Small intestine (tissue), 7 donors: ENCODE data around the gene CCNY. TPM values are rescaled to one million over a fixed set of nuclear protein-coding genes. Genes with fewer than 3 reads are reported as not detected.
A peak's percentile ranks its signal among the peaks of the same experiment; 100 is the strongest.

Experiments used
- DNase-seq, 2 donors: peaks; one replicate each; pipeline versions ENCODE4 v3.0.0 to v3.0.0-alpha.2; 2013
- FAIRE-seq: peaks from 2 replicates; lab custom pipeline; 2012; peaks lifted over from hg19 to GRCh38; lab: Jason Lieb, UNC
- H3K27ac ChIP-seq, 3 donors: one replicate each; pipeline ENCODE4 v1.5.1; 2013; ENCODE audit warnings: low read length in 2 of 3, mild to moderate bottlenecking in 2 of 3, control low read depth in 1 of 3, inconsistent platforms in 1 of 3, low read depth in 1 of 3, moderate library complexity in 1 of 3
- H3K27me3 ChIP-seq, 3 donors: one replicate each; pipeline ENCODE4 v1.6.1; 2013; ENCODE audit warnings: low read length in 3 of 3, inconsistent platforms in 1 of 3; ENCODE audit not compliant: control insufficient read depth in 3 of 3, insufficient read depth in 3 of 3
- H3K36me3 ChIP-seq, 3 donors: one replicate each; pipeline ENCODE4 v1.6.1; 2013; ENCODE audit warnings: low read length in 3 of 3, inconsistent platforms in 1 of 3, low read depth in 1 of 3, mild to moderate bottlenecking in 1 of 3, moderate library complexity in 1 of 3; ENCODE audit not compliant: control insufficient read depth in 3 of 3, insufficient read depth in 2 of 3
- H3K4me1 ChIP-seq, 3 donors: one replicate each; pipeline ENCODE4 v1.6.1; 2013; ENCODE audit warnings: low read length in 2 of 3, inconsistent platforms in 1 of 3, low read depth in 1 of 3, mild to moderate bottlenecking in 1 of 3, moderate library complexity in 1 of 3; ENCODE audit not compliant: control insufficient read depth in 3 of 3, insufficient read depth in 2 of 3
- H3K4me3 ChIP-seq, 3 donors: one replicate each; pipeline ENCODE4 v1.5.1; 2013; ENCODE audit warnings: low read length in 3 of 3, control low read depth in 1 of 3, inconsistent platforms in 1 of 3, low read depth in 1 of 3, mild to moderate bottlenecking in 1 of 3, moderate library complexity in 1 of 3
- H3K9me3 ChIP-seq, 2 donors: one replicate each; pipeline ENCODE4 v1.6.1; 2013; ENCODE audit warnings: low read depth in 1 of 2, low read length in 1 of 2; ENCODE audit not compliant: control insufficient read depth in 2 of 2, insufficient read depth in 1 of 2
- WGBS, 3 donors: extraction: QIAGEN DNeasy Blood & Tissue Kit; methylation state at CpG; one replicate each; pipeline ENCODE4 v1.1.7; 2013; 5-methylcytosine and 5-hydroxymethylcytosine counted together
- polyA plus RNA-seq, 4 donors: library from polyadenylated mRNA; stranded (reverse) in 3 of 4; unstranded in 1 of 4; fragments of 200-250 nt in 3 of 4; fragments of 120-200 nt in 1 of 4; gene quantifications; one replicate each; pipeline versions ENCODE4 v1.2.1 to v1.2.3, GENCODE V29; 2013
- donor health status: healthy with polysubstance abuse.
- donor health status: control.
- donor health status: control.
- donor health status: Bipolar disorder and iron deficiency.
- donor health status: healthy.

Gene CCNY
- polyA plus RNA-seq, 4 donors: 26.7 to 50.2 (median 32.3) TPM

- H3K4me3 ChIP-seq: no peak overlapping the region
- H3K9me3 ChIP-seq: peaks cover 3 to 53% of the 10 kb centered on the region in 2 donors
- no peak for FAIRE-seq
- H3K27ac ChIP-seq: no peak overlapping the region
- 85 to 96% (median 93%) methylated on average over 1 of the region's 1 CpG for WGBS, 3 donors
- no peaks in the 10 kb centered on the region for H3K27me3 ChIP-seq
- H3K4me1 ChIP-seq: no peaks in the 10 kb centered on the region
- DNase-seq: no peak
- no peaks in the 10 kb centered on the region for H3K36me3 ChIP-seq
Measured at GRCh38 chr10:35442028-35442427, 105.7 kb downstream of the CCNY start.

DNA sequence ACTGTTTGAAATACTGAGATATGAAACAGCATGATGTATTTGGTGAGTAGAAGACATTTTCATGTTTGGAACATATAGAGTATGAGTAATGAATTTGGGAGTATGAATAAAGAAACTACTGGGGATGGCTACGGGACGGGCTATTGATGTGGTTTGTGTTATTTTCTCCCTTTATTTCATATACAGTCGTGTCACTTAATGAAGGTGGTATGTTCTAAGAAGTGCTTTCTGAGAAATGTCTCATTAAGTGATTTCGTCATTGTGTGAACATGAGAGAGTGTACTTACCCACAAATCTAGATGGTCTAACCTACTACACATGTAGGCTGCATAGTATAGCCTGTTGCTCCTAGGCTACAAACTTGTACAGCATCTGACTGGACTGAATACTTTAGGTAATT is 106.3 kb downstream of the CCNY start:
- no peak overlapping the region for H3K27ac ChIP-seq
- H3K9me3 ChIP-seq: peaks cover 3 to 53% of the 10 kb centered on the region in 2 donors
- FAIRE-seq: no peak
- DNase-seq: no peak
- no peaks in the 10 kb centered on the region for H3K36me3 ChIP-seq
- H3K4me3 ChIP-seq: no peak overlapping the region
- no peaks in the 10 kb centered on the region for H3K27me3 ChIP-seq
- WGBS, 3 donors: 84 to 86% (median 86%) methylated on average over 4 of the region's 4 CpGs
- H3K4me1 ChIP-seq: peaks cover 0 to 2% (median 1%) of the 10 kb centered on the region in 3 donors

DNA sequence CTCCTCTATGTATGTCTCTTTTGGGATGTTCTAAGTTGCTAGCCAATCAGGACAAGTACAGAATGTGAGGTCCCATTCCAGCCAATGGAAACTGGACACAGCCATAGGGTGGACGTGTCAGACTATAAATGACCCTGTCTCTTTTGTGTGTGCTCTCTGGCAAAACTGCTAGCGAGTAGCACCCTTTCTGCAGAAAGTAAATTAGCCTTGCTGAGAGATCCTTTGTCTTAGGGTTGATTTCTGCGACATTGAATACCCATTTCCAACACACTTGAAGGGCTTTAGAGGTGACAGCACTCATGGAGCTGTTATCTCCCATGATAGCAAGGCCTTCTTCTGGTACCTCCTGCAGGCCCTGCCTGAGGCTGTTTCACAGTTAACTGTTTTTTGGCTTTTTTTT is 107.5 kb downstream of the CCNY start:
- H3K4me1 ChIP-seq: peaks cover 2 to 13% (median 8%) of the 10 kb centered on the region in 3 donors
- DNase-seq: no peak
- peaks cover 3 to 47% of the 10 kb centered on the region in 2 donors for H3K9me3 ChIP-seq
- H3K27me3 ChIP-seq: no peaks in the 10 kb centered on the region
- 92 to 99% (median 95%) methylated on average over 3 of the region's 3 CpGs for WGBS, 3 donors
- no peak for FAIRE-seq
- H3K36me3 ChIP-seq: no peaks in the 10 kb centered on the region
- H3K27ac ChIP-seq: no peak overlapping the region
- no peak overlapping the region for H3K4me3 ChIP-seq

- Histone ChIP-seq H3K4me1 (peaks cover 4 to 21% (median 8%) of the 10 kb centered on the region in 3 donors), H3K27me3 (no peaks in the 10 kb centered on the region), H3K9me3 (peaks cover 3 to 36% of the 10 kb centered on the region in 2 donors), H3K36me3 (no peaks in the 10 kb centered on the region), H3K4me3 (no peak overlapping the region), H3K27ac (no peak overlapping the region)
- DNase-seq: no peak
- FAIRE-seq: no peak
- 91 to 95% (median 94%) methylated on average over 4 of the region's 4 CpGs for WGBS, 3 donors
Measured at GRCh38 chr10:35445150-35445884, 109.0 kb downstream of the CCNY start.

GRCh38 chr10:35446439-35446838 is 110.1 kb downstream of the CCNY start:
- WGBS, 3 donors: 92 to 100% (median 92%) methylated on average over 2 of the region's 2 CpGs
- peaks cover 0 to under 1% (median 0%) of the 10 kb centered on the region in 3 donors for H3K36me3 ChIP-seq
- H3K27ac ChIP-seq: no peak overlapping the region
- no peak overlapping the region for H3K4me3 ChIP-seq
- FAIRE-seq (no peak), DNase-seq (no peak)
- no peaks in the 10 kb centered on the region for H3K27me3 ChIP-seq
- H3K9me3 ChIP-seq: peaks cover 3 to 29% of the 10 kb centered on the region in 2 donors
- H3K4me1 ChIP-seq: peaks cover 6 to 26% (median 10%) of the 10 kb centered on the region in 3 donors

- FAIRE-seq (no peak), DNase-seq (peak; percentile 32 to 49)
- Histone ChIP-seq H3K4me3 (no peak overlapping the region), H3K9me3 (peaks cover 3 to 23% of the 10 kb centered on the region in 2 donors), H3K27ac (peak overlapping the region in 1 of 3 donors; percentile 73), H3K27me3 (no peaks in the 10 kb centered on the region), H3K36me3 (peaks cover 0 to 4% (median 0%) of the 10 kb centered on the region in 3 donors), H3K4me1 (peaks cover 6 to 34% (median 13%) of the 10 kb centered on the region in 3 donors)
- 32 to 41% (median 39%) methylated on average over 14 of the region's 14 CpGs for WGBS, 3 donors
Measured at GRCh38 chr10:35447693-35448407, 111.5 kb downstream of the CCNY start.

- H3K27me3 ChIP-seq: no peaks in the 10 kb centered on the region
- DNase-seq: no peak
- no peak overlapping the region for H3K27ac ChIP-seq
- H3K9me3 ChIP-seq: peaks cover 3 to 19% of the 10 kb centered on the region in 2 donors
- 73 to 82% (median 80%) methylated on average over 11 of the region's 11 CpGs for WGBS, 3 donors
- H3K36me3 ChIP-seq: peaks cover 0 to 5% (median 0%) of the 10 kb centered on the region in 3 donors
- no peak for FAIRE-seq
- no peak overlapping the region for H3K4me3 ChIP-seq
- peaks cover 6 to 36% (median 13%) of the 10 kb centered on the region in 3 donors for H3K4me1 ChIP-seq
Measured at GRCh38 chr10:35448687-35449662, 112.7 kb downstream of the CCNY start.
